ENCODE data around the gene UHRF1. TPM values are rescaled to one million over a fixed set of nuclear protein-coding genes. Genes with fewer than 3 reads are reported as not detected.

The UHRF1 gene
- total and polyA plus RNA-seq, 2 of the 13 experiments (the other 11 are each of a cell fraction or from before 2014, with no cell fraction given) = 6.8 to 78.4 TPM

GRCh38 chr19:4867534-4868285 is 41.6 kb upstream of the UHRF1 start, which contains the start of gene PLIN3 (continued):
- TF ChIP-seq KDM5A (IDR thresholded peaks at IDR 0.05; ENCODE audit: borderline replicate concordance, low read length) = no peak; the same call in 1 of the 2 replicates
- peak; percentile 34; the same call in 1 of the 2 replicates for TF ChIP-seq MEF2D (CRISPR knock-in tag; IDR thresholded peaks at IDR 0.05)
- no peak for TF ChIP-seq ZIK1 (CRISPR knock-in tag; IDR thresholded peaks at IDR 0.05; ENCODE audit: borderline replicate concordance, low read depth)
- TF ChIP-seq ZFP41 (CRISPR knock-in tag; IDR thresholded peaks at IDR 0.05; ENCODE audit: borderline replicate concordance) = no peak
- TF ChIP-seq RBM22 (optimal IDR thresholded peaks at IDR 0.05; ENCODE audit: low read length) = no peak
- TF ChIP-seq, protein P1, sequence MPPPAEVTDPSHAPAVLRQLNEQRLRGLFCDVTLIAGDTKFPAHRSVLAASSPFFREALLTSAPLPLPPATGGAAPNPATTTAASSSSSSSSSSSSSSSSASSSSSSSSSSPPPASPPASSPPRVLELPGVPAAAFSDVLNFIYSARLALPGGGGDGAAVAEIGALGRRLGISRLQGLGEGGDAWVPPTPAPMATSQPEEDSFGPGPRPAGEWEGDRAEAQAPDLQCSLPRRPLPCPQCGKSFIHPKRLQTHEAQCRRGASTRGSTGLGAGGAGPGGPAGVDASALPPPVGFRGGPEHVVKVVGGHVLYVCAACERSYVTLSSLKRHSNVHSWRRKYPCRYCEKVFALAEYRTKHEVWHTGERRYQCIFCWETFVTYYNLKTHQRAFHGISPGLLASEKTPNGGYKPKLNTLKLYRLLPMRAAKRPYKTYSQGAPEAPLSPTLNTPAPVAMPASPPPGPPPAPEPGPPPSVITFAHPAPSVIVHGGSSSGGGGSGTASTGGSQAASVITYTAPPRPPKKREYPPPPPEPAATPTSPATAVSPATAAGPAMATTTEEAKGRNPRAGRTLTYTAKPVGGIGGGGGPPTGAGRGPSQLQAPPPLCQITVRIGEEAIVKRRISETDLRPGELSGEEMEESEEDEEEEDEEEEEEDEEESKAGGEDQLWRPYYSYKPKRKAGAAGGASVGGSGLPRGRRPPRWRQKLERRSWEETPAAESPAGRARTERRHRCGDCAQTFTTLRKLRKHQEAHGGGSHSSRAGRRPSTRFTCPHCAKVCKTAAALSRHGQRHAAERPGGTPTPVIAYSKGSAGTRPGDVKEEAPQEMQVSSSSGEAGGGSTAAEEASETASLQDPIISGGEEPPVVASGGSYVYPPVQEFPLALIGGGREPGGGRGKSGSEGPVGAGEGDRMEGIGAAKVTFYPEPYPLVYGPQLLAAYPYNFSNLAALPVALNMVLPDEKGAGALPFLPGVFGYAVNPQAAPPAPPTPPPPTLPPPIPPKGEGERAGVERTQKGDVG (CRISPR knock-in tag; IDR thresholded peaks at IDR 0.05; ENCODE audit: borderline replicate concordance) = no peak
- no peak for TF ChIP-seq RAD21 (CRISPR knock-in tag; IDR thresholded peaks at IDR 0.05)
- TF ChIP-seq FOSL2 (CRISPR knock-in tag; IDR thresholded peaks at IDR 0.05) = peak; percentile 80
- TF ChIP-seq ZMYM3 (CRISPR knock-in tag; IDR thresholded peaks at IDR 0.05) = peak; percentile 100
- TF ChIP-seq ARNT2 (CRISPR knock-in tag; IDR thresholded peaks at IDR 0.05; ENCODE audit: low read depth) = peak; percentile 78
- TF ChIP-seq IKZF1 (IDR thresholded peaks at IDR 0.05) = no peak
- TF ChIP-seq PATZ1 (CRISPR knock-in tag; IDR thresholded peaks at IDR 0.05) = peak; percentile 82
- peak; percentile 47 for TF ChIP-seq ZBTB7B (CRISPR knock-in tag; IDR thresholded peaks at IDR 0.05)
- TF ChIP-seq ZNF580 (CRISPR knock-in tag; IDR thresholded peaks at IDR 0.05; ENCODE audit: borderline replicate concordance, low read depth) = peak; percentile 90; the same call in 1 of the 2 replicates
- TF ChIP-seq, protein P2, sequence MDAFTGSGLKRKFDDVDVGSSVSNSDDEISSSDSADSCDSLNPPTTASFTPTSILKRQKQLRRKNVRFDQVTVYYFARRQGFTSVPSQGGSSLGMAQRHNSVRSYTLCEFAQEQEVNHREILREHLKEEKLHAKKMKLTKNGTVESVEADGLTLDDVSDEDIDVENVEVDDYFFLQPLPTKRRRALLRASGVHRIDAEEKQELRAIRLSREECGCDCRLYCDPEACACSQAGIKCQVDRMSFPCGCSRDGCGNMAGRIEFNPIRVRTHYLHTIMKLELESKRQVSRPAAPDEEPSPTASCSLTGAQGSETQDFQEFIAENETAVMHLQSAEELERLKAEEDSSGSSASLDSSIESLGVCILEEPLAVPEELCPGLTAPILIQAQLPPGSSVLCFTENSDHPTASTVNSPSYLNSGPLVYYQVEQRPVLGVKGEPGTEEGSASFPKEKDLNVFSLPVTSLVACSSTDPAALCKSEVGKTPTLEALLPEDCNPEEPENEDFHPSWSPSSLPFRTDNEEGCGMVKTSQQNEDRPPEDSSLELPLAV (CRISPR knock-in tag; conservative IDR thresholded peaks at IDR 0.05; ENCODE audit: low read depth) = no peak
- peak; percentile 72 for TF ChIP-seq POGZ (CRISPR knock-in tag; IDR thresholded peaks at IDR 0.05)
- TF ChIP-seq, protein P3, sequence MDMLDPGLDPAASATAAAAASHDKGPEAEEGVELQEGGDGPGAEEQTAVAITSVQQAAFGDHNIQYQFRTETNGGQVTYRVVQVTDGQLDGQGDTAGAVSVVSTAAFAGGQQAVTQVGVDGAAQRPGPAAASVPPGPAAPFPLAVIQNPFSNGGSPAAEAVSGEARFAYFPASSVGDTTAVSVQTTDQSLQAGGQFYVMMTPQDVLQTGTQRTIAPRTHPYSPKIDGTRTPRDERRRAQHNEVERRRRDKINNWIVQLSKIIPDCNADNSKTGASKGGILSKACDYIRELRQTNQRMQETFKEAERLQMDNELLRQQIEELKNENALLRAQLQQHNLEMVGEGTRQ (IDR thresholded peaks at IDR 0.05; ENCODE audit: low read depth, low read length) = no peak
- TF ChIP-seq, protein P3 (CRISPR knock-in tag; IDR thresholded peaks at IDR 0.05; ENCODE audit: borderline replicate concordance) = no peak; the same call in 1 of the 2 replicates
- 0 out of 2 replicates have a peak, but pooled peaks have one; percentile 20 for TF ChIP-seq EED (CRISPR knock-in tag; IDR thresholded peaks at IDR 0.05)
- no peak for TF ChIP-seq ZNF546 (CRISPR knock-in tag; conservative IDR thresholded peaks at IDR 0.05)
